Stimulated activated CD8-positive, alpha-beta memory T cell treated with anti-CD3 and anti-CD28 coated beads, Interleukin-4, amount 100 ng/mL, for 4 hours (primary cell): ENCODE results near the gene GRIK2.
"Not testable (repeated sequence)": the region's sequence is repeated elsewhere in the genome, so short reads cannot be mapped to it uniquely, and the experiment has no call there.

Source experiments
- DNase-seq, 2 donors: peaks; one replicate each; pipeline ENCODE4 v3.0.0-alpha.2; 2020; ENCODE audit warnings: low read depth in 2 of 2, low spot score in 1 of 2

GRIK2 gene

DNA sequence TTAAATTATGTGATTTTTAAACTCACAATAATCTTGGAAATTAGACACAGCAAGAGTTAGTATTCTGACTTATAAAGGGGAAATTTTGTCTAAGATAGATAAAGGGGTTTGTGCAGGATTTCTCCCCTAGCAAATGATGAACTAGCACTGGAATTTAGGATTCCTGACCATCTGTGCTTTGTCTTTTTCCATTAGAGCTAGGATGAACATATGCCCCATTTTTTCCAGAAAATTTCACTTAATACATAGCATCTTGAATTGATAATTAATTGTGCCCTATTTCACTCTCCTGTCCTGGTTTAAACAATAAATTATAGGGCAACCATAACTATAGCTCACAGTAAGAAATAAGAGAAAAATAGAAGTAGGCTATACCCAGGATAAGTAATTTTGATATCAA is 601.0 kb downstream of the GRIK2 start:
- no peak for DNase-seq

DNA sequence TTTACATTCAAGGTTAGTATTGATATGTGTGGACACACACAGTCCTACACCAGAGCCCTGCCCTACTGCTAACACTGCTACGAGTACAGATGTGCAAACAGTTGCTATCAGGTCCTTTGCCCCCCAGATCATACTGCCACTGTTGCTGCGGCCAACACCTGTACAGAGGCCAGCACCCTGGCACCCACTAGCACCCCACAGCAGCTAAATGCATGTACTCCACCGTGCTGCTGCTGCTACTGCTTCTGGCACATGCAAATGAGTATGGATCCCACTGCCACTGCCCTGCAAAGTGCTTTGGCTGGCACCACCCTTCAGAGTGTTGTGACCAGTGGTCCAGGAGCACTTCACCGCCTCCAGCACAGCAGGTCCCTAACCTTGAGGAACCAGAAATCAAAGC is 621.9 kb downstream of the GRIK2 start:
- DNase-seq: no peak

DNA sequence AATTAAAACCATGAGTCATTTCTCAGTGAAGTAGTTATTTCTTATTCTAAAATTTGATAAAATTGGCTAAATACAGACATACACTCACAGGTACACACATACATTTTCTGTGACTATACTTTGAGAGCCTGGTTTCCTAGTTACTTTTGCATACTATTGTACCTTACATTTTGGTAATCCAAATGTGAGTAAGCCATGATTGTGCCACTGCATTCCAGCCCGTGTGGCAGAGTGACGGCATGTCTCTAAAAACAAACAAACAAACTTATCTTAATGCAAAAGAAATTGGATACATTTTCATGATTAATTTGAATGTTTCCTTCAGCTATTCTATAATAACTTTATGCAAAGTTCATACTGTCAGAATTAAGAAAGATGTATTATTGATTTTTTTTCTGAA is 628.8 kb downstream of the GRIK2 start:
- no peak for DNase-seq

DNA sequence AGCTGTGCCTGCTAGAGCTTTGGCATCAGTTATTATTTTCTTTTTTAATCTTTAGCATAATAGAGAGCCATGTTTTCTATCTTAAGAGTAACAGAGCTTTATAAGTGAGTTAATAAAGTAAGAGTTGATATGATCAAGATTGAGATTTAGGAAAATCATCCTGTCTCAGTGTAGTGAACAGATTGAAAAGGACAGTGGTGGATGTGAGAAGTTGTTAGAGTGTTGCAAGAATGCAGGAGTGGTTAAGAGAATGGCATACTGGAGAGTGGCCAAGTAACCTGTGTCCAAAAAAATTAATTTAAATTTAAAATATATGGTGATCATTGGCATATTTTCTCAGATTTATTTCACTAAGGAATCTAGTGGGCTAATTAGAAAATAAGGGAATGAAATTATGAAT is 629.3 kb downstream of the GRIK2 start:
- DNase-seq: no peak

DNA sequence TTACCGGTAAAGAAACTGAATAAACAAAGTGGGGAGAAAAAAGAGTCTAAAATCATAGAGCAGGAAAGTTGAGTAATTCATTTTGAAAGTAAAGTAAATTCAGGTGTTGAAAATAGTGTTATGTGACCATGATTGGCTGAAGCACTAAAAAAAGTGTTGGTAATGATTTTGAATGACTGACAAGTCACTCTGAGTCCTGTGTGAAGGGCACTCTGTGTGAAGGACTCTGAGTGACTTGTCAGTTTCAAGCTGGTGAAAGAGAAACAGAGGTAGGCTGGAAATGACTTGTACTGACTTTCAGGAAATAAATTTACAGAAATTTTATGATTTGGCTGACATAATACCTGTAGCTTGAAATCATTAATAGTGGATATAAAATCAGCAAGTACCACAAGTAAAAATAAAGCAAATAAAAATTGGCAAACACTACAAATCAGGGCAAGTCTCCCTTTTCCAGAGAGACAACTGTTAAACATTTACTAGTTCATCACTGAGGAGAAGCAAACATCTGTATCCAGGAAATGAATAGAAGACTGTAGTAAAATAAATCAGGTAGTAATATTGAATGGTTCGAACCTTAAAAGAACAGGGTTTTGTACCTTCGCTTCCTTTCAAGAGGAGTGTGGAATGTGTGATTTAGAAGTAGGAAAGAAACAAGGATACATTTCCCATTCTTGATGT is 630.6 kb downstream of the GRIK2 start:
- no peak for DNase-seq

DNA sequence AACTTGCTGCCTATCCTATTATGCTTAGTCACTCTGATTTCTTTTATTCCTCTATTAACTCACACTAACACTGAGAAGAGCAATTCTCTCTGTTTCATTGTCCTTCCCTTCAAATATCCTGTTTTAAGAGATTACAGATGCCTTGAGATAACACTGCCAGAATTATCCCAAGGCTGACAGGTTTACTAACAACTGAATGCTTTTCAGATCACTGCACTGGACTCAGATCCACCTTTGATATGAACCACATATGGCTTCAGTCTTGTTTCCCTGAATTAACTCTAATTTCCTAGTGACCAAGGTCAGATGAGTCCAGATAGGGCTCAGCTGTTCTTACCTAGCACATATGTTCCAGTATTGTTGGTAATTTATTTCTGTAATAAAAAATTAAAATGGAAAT is 633.1 kb downstream of the GRIK2 start:
- no peak for DNase-seq

DNA sequence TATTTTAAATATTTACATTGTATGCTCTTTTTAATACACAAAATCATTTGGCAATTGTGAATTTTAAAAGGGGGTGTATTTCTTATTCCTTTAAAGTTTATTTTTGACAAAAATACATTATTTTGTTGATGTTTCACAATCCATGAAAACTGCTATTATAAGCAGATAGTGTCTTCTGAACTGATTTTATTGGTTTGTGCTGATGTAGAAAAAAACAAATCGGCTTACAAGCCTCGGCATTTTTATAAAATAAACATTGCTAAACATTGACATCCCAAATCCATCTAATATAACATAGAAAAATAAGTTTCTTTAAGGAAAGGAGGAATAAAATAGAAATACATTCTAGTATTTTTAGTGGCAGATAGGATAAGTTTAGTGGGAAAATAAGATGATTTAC is 634.7 kb downstream of the GRIK2 start:
- no peak for DNase-seq

DNA sequence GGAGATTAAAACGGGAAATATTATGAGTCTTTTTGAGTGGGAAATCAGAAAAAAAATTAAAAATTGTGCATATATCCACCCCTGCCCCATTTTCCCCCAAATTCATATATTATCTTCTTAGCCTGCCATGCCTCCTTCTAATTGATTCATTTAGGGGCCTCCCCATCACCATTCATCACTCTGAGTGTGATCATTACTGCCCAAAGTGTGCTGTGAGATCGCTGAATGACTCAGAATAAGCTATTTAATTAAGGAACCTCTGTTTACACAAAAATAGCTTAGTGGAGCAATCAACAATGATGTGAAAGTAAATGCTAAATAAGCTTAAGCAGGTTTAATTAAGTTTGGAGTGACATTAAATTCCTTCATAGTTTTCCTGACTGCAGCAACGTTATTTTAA is 645.5 kb downstream of the GRIK2 start:
- DNase-seq: no peak

DNA sequence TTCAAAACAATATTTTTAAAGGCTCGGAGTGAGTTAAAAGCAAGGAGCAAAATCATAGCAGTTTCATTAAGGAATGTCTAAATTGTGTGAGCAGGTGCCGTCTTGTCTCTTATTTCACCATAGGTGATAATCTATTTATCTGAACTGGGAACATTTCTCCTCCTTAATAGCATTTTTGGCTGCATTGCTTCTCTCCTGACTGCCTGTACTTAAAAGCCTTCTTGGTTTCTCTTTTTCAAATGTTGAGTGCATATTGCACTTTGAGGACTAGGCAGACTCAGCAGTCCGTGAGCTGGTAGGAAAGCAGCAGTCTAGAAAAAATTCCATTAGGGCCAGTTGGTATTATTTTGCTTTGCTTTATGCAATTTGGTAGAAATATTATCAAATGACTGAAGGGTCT is 645.9 kb downstream of the GRIK2 start:
- DNase-seq: no peak

DNA sequence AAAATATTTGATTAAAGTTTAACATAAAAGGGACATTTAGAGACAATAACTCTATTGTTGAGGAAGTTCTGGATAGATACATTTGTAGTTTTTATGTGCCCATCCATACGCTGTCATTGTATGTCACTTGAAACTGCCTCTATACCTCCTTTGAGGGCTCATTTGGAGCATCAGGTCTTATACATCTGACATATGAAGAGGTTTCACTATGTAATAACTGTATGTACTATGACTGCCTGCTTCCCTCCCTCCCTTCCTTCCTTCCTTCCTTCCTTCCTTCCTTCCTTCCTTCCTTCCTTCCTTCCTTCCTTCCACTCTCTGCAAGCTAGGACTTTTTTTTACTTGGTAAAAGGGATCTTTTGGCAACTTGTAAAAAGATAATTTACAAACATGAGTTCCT is 657.5 kb downstream of the GRIK2 start:
- DNase-seq: no peak

DNA sequence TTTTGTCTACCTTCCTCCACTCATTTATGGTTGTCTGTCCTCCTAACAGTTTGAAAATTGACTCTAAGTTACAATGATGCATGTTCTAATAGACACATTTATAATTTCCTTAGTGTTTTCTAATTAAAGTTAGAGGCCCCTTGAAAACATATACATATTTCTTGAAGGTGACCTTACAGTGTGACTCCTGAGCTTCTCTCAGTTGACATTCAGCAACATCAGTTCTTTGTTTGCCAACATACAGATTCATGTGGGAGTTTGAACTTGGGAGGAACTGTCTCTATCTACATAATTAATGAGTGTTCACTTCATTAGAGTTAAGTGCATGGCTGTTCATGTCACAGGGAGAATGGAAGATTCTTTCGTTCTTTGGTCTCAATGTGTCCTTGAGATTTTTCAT is 658.2 kb downstream of the GRIK2 start:
- DNase-seq: no peak

DNA sequence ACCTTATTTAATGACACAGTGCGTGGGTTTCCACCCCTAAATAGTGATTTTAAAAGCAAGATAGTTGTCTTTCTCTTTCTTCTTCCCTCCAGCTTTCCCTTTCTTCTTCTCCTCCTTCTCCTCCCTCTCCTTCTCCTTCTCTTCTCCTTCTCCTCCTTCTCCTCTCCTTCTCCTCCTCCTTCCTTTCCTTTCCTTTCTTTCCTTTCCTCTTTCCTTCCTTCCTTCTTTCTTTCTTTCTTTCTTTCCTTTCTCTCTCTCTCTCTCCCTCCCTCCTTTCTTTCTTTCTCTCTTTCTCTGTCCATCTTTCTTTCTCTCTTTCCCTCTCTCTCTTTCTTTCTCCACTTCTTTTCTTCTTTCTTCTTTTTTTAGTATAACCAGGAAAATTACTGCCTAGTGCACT is 670.6 kb downstream of the GRIK2 start:
- DNase-seq: no peak

DNA sequence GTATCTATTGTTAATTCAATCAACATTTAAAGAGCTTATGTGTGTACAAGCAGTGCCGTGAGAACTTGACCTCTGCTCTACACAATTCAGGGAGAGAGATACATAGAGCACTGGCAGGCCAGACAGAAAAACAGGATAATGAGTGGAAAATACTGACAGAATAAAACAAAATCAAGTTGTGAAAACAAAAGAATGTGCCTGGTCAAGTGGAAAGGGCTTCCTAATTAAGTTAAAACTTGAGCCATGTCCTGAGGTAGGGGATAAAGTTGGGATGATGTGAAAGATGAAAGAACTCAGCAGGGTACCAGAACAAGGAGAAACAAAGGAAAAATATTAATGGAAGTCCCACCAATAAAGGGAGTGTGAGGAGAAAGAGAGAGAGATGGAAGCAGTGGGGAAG is 672.8 kb downstream of the GRIK2 start:
- no peak for DNase-seq

DNA sequence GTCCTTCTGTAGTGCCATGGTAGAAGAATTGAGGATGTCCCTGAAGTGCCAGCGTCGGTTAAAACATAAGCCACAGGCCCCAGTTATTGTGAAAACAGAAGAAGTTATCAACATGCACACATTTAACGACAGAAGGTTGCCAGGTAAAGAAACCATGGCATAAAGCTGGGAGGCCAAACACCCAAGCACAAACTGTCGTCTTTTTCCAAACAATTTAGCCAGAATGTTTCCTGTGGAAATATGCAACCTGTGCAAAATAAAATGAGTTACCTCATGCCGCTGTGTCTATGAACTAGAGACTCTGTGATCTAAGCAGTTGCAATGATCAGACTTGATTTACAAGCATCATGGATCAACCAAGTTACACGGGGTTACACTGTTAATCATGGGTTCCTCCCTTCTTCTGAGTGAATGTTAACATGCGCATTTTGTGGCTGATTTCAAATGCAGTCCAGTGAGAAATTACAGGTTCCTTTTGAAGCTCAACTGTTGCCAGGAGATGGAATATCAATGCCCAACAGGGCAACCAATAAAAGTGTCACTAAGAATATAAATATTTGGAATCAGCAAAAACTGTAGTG is 674.9 kb downstream of the GRIK2 start:
- DNase-seq: no peak

DNA sequence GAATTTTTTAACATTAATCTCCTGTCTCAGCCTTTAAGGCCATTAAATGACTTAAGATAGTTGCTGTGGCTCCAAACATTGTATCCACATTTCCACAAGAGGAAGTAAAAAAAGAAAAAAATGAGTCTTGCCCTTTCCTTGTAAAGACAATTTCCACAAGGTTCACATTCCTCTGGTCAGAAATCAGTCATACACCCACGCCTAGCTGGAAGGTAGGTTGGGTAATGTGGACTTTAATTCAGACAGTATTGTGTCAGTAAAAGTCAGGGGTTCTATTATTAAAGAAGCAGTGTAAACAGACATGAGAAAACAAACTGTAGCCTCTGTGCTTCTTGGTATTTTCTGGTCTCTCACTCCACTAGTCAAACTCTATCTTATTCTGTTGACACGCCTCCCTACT is 682.0 kb downstream of the GRIK2 start:
- DNase-seq: no peak

DNA sequence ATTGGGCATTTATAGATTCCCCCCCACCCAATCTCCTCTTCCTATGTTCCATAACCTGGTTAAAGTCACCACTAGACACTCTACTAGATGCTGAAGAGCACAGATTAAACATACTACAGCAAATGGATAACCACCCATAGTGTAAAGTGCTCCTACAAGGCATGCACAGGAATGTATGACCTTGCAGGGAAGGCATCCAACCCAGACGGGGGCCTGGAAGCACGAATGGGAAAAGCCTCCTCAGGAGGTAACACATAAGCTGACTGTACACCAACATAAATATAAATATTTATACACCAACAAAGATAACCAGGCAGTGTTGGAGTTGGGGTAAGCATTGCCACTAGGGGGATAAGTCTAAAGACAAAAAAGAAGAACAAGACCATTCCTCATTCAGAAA is 691.7 kb downstream of the GRIK2 start:
- DNase-seq: no peak

DNA sequence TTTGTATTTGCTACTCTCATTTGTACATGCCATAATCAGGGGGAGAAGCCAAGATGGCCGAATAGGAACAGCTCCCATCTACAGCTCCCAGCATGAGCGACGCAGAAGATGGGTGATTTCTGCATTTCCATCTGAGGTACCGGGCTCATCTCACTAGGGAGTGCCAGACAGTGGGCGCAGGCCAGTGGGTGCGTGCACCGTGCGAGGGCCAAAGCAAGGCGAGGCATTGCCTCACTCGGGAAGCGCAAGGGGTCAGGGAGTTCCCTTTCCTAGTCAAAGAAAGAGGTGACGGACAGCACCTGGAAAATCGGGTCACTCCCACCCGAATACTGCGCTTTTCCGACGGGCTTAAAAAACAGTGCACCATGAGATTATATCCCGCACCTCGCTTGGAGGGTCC is 694.7 kb downstream of the GRIK2 start:
- DNase-seq: not testable (repeated sequence)

DNA sequence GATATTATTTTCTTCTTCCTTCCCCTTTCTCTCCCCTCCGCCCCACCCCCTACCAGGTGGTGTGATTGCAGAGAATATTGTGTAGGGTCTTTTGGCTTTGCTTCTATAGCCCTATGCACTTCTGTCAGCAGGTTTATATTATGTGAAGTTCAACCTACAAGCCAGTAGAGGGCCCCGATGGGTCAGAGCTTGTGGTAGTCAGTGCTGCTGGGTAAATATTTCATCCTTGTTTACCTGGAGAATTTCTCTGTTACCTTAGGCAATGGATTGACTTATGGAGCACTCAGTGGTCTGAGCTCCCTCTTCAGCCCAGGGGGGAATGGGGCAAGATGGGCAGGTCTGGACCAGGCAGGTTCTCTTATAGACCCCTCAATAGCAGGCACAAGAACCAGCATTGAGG is 720.9 kb downstream of the GRIK2 start:
- DNase-seq: no peak

DNA sequence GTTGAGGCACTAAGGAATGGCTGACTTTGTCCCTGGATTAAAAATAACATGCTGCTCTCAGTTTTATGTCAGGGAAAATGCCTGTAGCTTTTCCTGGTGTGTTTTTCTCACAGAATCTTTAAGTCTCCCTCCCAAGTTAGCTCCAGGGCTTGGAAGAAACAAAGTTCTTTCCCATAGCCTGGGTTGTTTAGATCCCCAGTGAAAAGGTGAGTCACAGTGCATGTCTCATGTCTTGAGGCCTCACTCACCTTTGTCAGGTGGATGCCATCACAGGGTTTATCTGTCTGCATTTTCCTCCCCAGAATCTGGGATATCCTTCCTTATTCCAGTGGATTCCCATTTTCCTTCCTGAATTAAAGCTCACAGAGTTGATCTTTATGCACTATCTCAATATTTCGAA is 722.4 kb downstream of the GRIK2 start:
- no peak for DNase-seq

DNA sequence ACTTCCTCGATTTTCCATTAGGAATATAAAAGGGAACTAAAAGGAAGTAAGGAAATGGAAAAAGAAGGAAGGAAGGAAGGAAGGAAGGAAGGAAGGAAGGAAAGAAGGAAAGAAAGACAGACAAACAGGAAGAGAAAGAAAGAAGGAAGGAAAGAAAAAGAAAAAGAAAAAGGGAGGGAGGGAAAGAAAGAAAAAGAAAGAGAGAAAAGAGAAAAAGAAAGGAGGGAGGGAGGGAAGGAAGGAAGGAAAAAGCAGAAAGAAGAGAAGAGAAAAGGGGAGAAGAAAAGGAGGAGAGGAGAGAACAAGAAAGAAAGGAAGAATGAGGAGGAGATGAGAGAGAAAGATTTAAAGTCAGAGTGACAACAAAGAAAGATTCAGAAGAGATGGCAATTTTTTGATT is 724.5 kb downstream of the GRIK2 start:
- DNase-seq: no peak
